Vagina (tissue), 2 donors: ENCODE measurements around the gene RPP14. TPM values are rescaled to one million over a fixed set of nuclear protein-coding genes. Genes with fewer than 3 reads are reported as not detected.

Source experiments
- DNase-seq, 2 donors: peaks; one replicate each; pipeline ENCODE4 v3.0.0-alpha.2; 2017; ENCODE audit errors: extremely low spot score in 2 of 2
- H3K27ac ChIP-seq: fragments of 200-600 bp; sonication (generic); one replicate; pipeline ENCODE4 v1.5.1; 2019
- H3K27me3 ChIP-seq: fragments of 200-600 bp; sonication (generic); one replicate; pipeline ENCODE4 v1.5.1; 2019
- H3K36me3 ChIP-seq, 2 donors: fragments of 200-600 bp; sonication (generic); one replicate each; pipeline ENCODE4 v1.5.1; 2017 to 2019
- H3K4me1 ChIP-seq: fragments of 200-600 bp; sonication (generic); one replicate; pipeline ENCODE4 v1.5.1; 2019
- H3K4me3 ChIP-seq, 2 donors: fragments of 200-600 bp; sonication (generic); 1 replicate in 1 of 2; 2 replicates in 1 of 2; pipeline ENCODE4 v1.5.1; 2016 to 2019
- H3K9me3 ChIP-seq: fragments of 200-600 bp; sonication (generic); one replicate; pipeline ENCODE4 v1.5.1; 2019
- POLR2A ChIP-seq, 2 donors: fragments of 450-650 bp; IDR thresholded peaks; one replicate each; pipeline ENCODE4 v1.6.1; 2017; ENCODE audit warnings: antibody characterized with exemption in 2 of 2, mild to moderate bottlenecking in 2 of 2, moderate library complexity in 2 of 2
- POLR2AphosphoS5 ChIP-seq, 2 donors: sonication (generic); formaldehyde crosslinking; IDR thresholded peaks; one replicate each; pipeline ENCODE4 v1.9.0; 2017; ENCODE audit warnings: antibody characterized with exemption in 2 of 2, mild to moderate bottlenecking in 2 of 2, low read depth in 1 of 2; ENCODE audit not compliant: insufficient read depth in 1 of 2
- intact Hi-C: fragments of 100-400 bp; cut with DNase I; formaldehyde crosslinking; loops from one replicate; pipeline ENCODE4 v1.15.1; 2023
- total RNA-seq: library from RNA; depleted of rRNA; stranded (reverse); fragments of >200 nt; gene quantifications from one replicate; pipeline ENCODE4 v1.2.3, GENCODE V29; 2016
- TF ChIP-seq, protein P1 (sequence below), 3 experiments: fragments of 450-650 bp in 2 of 3; fragments of 200-600 bp in 1 of 3; sonication (generic) in 1 of 3; IDR thresholded peaks; one replicate each; pipeline ENCODE4 v1.5.1; 2017 to 2019; ENCODE audit warnings: antibody characterized with exemption in 3 of 3, mild to moderate bottlenecking in 2 of 3, moderate library complexity in 2 of 3

The RPP14 gene
- total RNA-seq, 1 donor from 2014 or later: 16.9 TPM

DNA sequence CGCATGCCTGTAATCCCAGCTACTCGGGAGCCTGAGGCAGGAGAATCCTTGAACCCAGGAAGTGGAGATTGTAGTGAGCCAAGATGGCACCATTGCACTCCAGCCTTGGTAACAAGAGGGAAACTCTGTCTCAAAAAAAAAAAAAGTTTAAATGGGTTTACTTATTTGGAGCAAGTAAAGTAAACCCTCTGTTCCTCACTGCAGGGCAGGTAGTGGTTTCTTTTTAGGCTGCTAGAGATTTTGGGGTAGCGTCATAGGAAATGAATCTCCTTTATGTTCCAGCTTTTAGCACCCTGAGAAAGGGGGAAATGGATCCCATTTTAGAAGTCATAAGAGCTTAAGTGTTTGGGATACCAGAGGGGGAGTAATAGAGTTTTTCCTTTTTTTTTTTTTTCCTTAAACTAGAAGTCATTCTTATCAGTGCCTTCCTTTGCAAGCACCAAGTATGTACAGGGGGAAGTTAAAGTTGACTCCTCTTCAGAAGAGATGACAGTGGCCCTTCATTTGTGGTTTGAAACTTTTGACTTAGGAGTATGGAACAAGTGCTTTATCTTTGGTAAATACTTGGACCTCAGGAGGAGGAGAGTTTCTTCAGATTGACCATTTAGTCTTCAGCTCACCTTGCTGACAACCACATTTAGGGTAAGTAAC lies 34.7 kb downstream of the RPP14 start:
- Histone ChIP-seq H3K27me3 (no peaks in the 10 kb centered on the region), H3K9me3 (no peaks in the 10 kb centered on the region), H3K4me3 (no peak overlapping the region), H3K27ac (no peak overlapping the region), H3K36me3 (no peaks in the 10 kb centered on the region), H3K4me1 (peaks cover 78% of the 10 kb centered on the region)
- intact Hi-C loops: no loop called here
- TF ChIP-seq, protein P1, sequence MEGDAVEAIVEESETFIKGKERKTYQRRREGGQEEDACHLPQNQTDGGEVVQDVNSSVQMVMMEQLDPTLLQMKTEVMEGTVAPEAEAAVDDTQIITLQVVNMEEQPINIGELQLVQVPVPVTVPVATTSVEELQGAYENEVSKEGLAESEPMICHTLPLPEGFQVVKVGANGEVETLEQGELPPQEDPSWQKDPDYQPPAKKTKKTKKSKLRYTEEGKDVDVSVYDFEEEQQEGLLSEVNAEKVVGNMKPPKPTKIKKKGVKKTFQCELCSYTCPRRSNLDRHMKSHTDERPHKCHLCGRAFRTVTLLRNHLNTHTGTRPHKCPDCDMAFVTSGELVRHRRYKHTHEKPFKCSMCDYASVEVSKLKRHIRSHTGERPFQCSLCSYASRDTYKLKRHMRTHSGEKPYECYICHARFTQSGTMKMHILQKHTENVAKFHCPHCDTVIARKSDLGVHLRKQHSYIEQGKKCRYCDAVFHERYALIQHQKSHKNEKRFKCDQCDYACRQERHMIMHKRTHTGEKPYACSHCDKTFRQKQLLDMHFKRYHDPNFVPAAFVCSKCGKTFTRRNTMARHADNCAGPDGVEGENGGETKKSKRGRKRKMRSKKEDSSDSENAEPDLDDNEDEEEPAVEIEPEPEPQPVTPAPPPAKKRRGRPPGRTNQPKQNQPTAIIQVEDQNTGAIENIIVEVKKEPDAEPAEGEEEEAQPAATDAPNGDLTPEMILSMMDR (IDR thresholded peaks at IDR 0.05): no peak
- no peak for TF ChIP-seq POLR2AphosphoS5 (IDR thresholded peaks at IDR 0.05; ENCODE audit: insufficient read depth in 1 of 2, low read depth in 1 of 2)
- TF ChIP-seq POLR2A (IDR thresholded peaks at IDR 0.05): no peak
- DNase-seq: no peak

DNA sequence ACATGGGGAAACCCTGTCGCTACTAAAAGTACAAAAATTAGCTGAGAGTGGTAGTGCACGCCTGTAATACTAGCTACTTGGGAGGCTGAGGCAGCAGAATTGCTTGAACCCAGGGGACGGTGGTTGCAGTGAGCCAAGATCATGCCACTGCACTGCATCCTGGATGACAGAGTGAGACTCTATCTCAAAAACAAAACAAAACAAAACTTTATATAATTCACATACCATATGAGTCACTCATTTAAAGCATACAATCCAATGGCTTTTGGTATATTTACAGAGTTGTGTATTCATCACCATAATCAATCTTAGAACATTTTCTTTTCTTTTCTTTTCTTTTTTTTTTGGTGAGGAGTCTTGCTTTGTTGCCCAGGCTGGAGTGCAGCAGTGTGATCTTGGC lies 35.3 kb downstream of the RPP14 start:
- TF ChIP-seq POLR2A (IDR thresholded peaks at IDR 0.05) (no peak), POLR2AphosphoS5 (IDR thresholded peaks at IDR 0.05; ENCODE audit: insufficient read depth in 1 of 2, low read depth in 1 of 2) (no peak)
- TF ChIP-seq, protein P1 (IDR thresholded peaks at IDR 0.05): no peak
- peaks cover 78% of the 10 kb centered on the region for H3K4me1 ChIP-seq
- intact Hi-C loops: no loop called here
- no peaks in the 10 kb centered on the region for H3K27me3 ChIP-seq
- no peak overlapping the region for H3K4me3 ChIP-seq
- H3K36me3 ChIP-seq: no peaks in the 10 kb centered on the region
- no peak overlapping the region for H3K27ac ChIP-seq
- H3K9me3 ChIP-seq: no peaks in the 10 kb centered on the region
- DNase-seq: no peak

DNA sequence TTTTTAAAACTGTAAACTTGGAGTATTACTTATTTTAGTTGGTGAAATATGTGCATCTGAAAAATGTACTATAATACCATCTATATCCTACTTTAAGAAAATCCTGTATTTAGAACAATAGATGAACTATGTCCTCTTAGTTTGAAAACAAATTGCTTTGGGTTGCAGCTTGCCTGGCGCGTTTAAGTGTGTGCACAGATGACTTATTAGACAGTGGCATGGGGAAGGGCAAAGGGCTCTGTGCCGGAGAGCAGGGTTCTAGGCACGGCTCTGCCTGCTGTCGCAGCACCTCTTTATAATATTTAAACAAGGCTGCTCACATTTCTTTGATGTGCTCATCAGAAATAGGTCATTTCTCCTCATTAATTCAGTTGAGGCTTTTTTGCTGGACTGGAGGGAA lies 36.6 kb downstream of the RPP14 start:
- intact Hi-C loops: no loop called here
- H3K27ac ChIP-seq: no peak overlapping the region

DNA sequence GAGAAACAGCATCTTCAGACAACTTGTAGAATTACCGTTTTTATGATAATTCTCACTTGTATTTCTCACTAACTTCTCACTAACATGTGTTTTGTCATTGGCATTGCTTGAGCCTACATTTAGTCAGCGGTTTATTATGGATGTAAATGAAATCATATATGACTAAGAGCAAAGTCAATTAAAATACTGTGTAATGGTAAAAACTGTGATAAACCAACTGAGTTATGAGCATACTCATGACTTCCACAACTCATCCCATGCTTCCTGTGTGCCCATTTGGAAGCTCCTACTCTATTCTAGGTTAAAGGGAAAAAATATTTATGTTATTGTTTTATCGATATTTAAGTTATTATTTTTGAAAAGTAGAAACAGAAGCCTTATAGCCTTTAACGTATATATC lies 39.4 kb downstream of the RPP14 start:
- DNase-seq: no peak
- Histone ChIP-seq H3K4me1 (peaks cover 74% of the 10 kb centered on the region), H3K36me3 (no peaks in the 10 kb centered on the region), H3K9me3 (no peaks in the 10 kb centered on the region), H3K4me3 (no peak overlapping the region), H3K27ac (no peak overlapping the region), H3K27me3 (no peaks in the 10 kb centered on the region)
- intact Hi-C loops: no loop called here
- TF ChIP-seq, protein P1 (IDR thresholded peaks at IDR 0.05): no peak

More for the DNA sequence above, 36.6 kb downstream of the RPP14 start:
- no peak overlapping the region for H3K4me3 ChIP-seq
- peaks cover 74% of the 10 kb centered on the region for H3K4me1 ChIP-seq
- TF ChIP-seq POLR2A (IDR thresholded peaks at IDR 0.05) (no peak), POLR2AphosphoS5 (IDR thresholded peaks at IDR 0.05; ENCODE audit: insufficient read depth in 1 of 2, low read depth in 1 of 2) (no peak)
- TF ChIP-seq, protein P1 (IDR thresholded peaks at IDR 0.05): no peak
- DNase-seq: no peak
- H3K36me3 ChIP-seq: no peaks in the 10 kb centered on the region
- no peaks in the 10 kb centered on the region for H3K9me3 ChIP-seq
- no peaks in the 10 kb centered on the region for H3K27me3 ChIP-seq

DNA sequence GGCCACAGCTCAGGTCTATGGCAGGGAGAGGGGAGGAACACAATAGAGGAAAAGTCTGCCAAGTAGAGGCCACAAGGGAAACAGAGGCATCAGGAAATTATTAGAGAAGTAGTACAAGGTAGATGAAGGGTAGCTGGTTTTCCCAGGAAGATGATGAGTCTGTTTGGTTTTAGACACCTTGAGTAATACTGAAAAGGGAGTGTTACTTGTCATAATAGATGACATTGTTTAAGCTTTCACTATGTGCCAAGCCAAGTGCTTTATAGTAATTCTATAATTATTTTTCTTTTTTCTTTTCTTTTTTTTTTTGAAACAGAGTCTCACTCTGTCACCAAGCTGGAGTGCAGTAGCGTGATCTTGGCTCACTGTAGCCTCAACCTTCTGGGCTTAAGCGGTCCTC lies 40.3 kb downstream of the RPP14 start:
- TF ChIP-seq, protein P1 (IDR thresholded peaks at IDR 0.05): no peak
- TF ChIP-seq POLR2AphosphoS5 (IDR thresholded peaks at IDR 0.05; ENCODE audit: insufficient read depth in 1 of 2, low read depth in 1 of 2) (no peak), POLR2A (IDR thresholded peaks at IDR 0.05) (no peak)
- H3K36me3 ChIP-seq: no peaks in the 10 kb centered on the region
- no peaks in the 10 kb centered on the region for H3K27me3 ChIP-seq
- DNase-seq: no peak
- H3K9me3 ChIP-seq: no peaks in the 10 kb centered on the region
- intact Hi-C loops: no loop called here
- H3K4me1 ChIP-seq: peaks cover 72% of the 10 kb centered on the region
- H3K4me3 ChIP-seq: no peak overlapping the region
- H3K27ac ChIP-seq: no peak overlapping the region
